ENCODE measurements around the gene KMT2B. TPM values are rescaled to one million over a fixed set of nuclear protein-coding genes. Genes with fewer than 3 reads are reported as not detected.

KMT2B gene
- total and polyA plus RNA-seq, 9 of the 15 experiments (the other 6 are each of a cell fraction or from before 2014, with no cell fraction given): 0.63 to 43.9 (median 8.1) TPM

DNA sequence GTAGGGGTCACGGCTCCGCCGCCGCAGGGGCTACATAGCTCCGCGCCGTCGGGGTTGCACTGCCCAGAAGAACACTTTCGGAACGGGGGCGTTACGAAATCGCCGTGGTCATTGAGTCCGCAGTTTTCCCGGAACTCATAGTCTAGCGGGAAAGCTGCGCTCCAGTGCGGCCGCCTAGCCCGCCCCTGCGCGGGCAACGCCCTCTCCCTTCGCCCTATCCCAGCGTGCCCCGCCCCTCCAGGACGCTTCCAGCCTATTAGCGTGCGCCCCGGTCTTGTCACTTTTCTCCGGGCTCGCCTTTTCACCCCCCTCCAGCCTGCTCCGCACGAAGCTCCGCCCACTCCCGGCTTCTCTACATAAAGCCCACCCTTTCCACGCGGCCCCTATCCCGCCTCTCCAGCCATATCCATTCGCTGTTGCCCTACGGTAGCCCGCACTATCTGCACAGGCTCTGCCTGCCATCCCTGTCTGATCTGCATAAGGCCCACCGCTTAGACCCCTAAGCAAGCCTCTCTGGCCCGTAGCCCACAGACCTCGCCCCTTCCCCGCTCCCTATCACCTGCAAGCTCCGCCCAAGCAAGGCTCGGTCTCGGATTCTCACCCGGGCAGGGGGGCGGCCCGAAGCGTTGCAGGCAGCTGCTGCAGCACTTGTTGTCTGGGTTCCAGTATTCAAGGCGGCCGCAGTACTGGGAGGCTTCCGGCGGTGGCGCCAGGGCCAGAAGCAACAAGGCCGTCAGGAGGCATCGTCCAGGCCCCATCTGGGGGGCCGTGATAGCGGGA lies 22.8 kb downstream of the KMT2B start (continued):
- TF ChIP-seq EWSR1 (IDR thresholded peaks at IDR 0.05; ENCODE audit: borderline replicate concordance, low read depth, partially characterized antibody) (no peak), ZNF551 (CRISPR knock-in tag; IDR thresholded peaks at IDR 0.05) (no peak), ZNF253 (CRISPR knock-in tag; conservative IDR thresholded peaks at IDR 0.05) (no peak), SMC3 (conservative IDR thresholded peaks at IDR 0.05; ENCODE audit: insufficient read depth, low read depth, low read length) (no peak), CCAR2 (IDR thresholded peaks at IDR 0.05; ENCODE audit: low read depth, low read length) (no peak), ZNF174 (CRISPR knock-in tag; IDR thresholded peaks at IDR 0.05) (no peak), DIDO1 (tag; IDR thresholded peaks at IDR 0.05; ENCODE audit: low read depth) (no peak), ZNF583 (CRISPR knock-in tag; IDR thresholded peaks at IDR 0.05) (no peak), HDAC1 (IDR thresholded peaks at IDR 0.05) (peak in 1 of 2 experiments; percentile 78; a peak in 2 of 4 replicates), FOXJ3 (CRISPR knock-in tag; IDR thresholded peaks at IDR 0.05) (no peak), MECOM (CRISPR knock-in tag; IDR thresholded peaks at IDR 0.05) (no peak), ZNF217 (CRISPR knock-in tag; IDR thresholded peaks at IDR 0.05) (no peak), HMGN3 (IDR thresholded peaks at IDR 0.05; ENCODE audit: borderline replicate concordance, extremely low read depth, insufficient read length, low read depth, low read length) (peak; percentile 49), EHMT2 (IDR thresholded peaks at IDR 0.05) (no peak), ZNF324 (CRISPR knock-in tag; IDR thresholded peaks at IDR 0.05) (no peak)
- TF ChIP-seq, protein P1, sequence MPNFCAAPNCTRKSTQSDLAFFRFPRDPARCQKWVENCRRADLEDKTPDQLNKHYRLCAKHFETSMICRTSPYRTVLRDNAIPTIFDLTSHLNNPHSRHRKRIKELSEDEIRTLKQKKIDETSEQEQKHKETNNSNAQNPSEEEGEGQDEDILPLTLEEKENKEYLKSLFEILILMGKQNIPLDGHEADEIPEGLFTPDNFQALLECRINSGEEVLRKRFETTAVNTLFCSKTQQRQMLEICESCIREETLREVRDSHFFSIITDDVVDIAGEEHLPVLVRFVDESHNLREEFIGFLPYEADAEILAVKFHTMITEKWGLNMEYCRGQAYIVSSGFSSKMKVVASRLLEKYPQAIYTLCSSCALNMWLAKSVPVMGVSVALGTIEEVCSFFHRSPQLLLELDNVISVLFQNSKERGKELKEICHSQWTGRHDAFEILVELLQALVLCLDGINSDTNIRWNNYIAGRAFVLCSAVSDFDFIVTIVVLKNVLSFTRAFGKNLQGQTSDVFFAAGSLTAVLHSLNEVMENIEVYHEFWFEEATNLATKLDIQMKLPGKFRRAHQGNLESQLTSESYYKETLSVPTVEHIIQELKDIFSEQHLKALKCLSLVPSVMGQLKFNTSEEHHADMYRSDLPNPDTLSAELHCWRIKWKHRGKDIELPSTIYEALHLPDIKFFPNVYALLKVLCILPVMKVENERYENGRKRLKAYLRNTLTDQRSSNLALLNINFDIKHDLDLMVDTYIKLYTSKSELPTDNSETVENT (CRISPR knock-in tag; IDR thresholded peaks at IDR 0.05): no peak
- TF ChIP-seq, protein P2, sequence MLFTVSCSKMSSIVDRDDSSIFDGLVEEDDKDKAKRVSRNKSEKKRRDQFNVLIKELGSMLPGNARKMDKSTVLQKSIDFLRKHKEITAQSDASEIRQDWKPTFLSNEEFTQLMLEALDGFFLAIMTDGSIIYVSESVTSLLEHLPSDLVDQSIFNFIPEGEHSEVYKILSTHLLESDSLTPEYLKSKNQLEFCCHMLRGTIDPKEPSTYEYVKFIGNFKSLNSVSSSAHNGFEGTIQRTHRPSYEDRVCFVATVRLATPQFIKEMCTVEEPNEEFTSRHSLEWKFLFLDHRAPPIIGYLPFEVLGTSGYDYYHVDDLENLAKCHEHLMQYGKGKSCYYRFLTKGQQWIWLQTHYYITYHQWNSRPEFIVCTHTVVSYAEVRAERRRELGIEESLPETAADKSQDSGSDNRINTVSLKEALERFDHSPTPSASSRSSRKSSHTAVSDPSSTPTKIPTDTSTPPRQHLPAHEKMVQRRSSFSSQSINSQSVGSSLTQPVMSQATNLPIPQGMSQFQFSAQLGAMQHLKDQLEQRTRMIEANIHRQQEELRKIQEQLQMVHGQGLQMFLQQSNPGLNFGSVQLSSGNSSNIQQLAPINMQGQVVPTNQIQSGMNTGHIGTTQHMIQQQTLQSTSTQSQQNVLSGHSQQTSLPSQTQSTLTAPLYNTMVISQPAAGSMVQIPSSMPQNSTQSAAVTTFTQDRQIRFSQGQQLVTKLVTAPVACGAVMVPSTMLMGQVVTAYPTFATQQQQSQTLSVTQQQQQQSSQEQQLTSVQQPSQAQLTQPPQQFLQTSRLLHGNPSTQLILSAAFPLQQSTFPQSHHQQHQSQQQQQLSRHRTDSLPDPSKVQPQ (CRISPR knock-in tag; IDR thresholded peaks at IDR 0.05; ENCODE audit: borderline replicate concordance): no peak
- TF ChIP-seq, protein P3, sequence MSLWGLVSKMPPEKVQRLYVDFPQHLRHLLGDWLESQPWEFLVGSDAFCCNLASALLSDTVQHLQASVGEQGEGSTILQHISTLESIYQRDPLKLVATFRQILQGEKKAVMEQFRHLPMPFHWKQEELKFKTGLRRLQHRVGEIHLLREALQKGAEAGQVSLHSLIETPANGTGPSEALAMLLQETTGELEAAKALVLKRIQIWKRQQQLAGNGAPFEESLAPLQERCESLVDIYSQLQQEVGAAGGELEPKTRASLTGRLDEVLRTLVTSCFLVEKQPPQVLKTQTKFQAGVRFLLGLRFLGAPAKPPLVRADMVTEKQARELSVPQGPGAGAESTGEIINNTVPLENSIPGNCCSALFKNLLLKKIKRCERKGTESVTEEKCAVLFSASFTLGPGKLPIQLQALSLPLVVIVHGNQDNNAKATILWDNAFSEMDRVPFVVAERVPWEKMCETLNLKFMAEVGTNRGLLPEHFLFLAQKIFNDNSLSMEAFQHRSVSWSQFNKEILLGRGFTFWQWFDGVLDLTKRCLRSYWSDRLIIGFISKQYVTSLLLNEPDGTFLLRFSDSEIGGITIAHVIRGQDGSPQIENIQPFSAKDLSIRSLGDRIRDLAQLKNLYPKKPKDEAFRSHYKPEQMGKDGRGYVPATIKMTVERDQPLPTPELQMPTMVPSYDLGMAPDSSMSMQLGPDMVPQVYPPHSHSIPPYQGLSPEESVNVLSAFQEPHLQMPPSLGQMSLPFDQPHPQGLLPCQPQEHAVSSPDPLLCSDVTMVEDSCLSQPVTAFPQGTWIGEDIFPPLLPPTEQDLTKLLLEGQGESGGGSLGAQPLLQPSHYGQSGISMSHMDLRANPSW (CRISPR knock-in tag; IDR thresholded peaks at IDR 0.05): no peak
- TF ChIP-seq, protein P4, sequence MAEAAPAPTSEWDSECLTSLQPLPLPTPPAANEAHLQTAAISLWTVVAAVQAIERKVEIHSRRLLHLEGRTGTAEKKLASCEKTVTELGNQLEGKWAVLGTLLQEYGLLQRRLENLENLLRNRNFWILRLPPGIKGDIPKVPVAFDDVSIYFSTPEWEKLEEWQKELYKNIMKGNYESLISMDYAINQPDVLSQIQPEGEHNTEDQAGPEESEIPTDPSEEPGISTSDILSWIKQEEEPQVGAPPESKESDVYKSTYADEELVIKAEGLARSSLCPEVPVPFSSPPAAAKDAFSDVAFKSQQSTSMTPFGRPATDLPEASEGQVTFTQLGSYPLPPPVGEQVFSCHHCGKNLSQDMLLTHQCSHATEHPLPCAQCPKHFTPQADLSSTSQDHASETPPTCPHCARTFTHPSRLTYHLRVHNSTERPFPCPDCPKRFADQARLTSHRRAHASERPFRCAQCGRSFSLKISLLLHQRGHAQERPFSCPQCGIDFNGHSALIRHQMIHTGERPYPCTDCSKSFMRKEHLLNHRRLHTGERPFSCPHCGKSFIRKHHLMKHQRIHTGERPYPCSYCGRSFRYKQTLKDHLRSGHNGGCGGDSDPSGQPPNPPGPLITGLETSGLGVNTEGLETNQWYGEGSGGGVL (CRISPR knock-in tag; IDR thresholded peaks at IDR 0.05): no peak

All from K562 (cell line).